ENCODE results near the gene TSPAN31.

Gene TSPAN31

GRCh38 chr12:57736741-57737466, 7.9 kb upstream of the TSPAN31 start:
- FAIRE-seq = no peak

- no peak for FAIRE-seq
Observed at GRCh38 chr12:57737467-57738460, 7.1 kb upstream of the TSPAN31 start.

- no peak for FAIRE-seq
Observed at GRCh38 chr12:57738661-57739237, 6.1 kb upstream of the TSPAN31 start, which contains the start of gene AGAP2. Gene AGAP2, minus strand, starts transcription at chr12:57738742. Its CDS starts 496 bp downstream, at chr12:57738246.

GRCh38 chr12:57739387-57739786, 5.5 kb upstream of the TSPAN31 start:
- FAIRE-seq = no peak

GRCh38 chr12:57739914-57740538, 4.8 kb upstream of the TSPAN31 start:
- FAIRE-seq = no peak

- no peak for FAIRE-seq
Observed at GRCh38 chr12:57740656-57741412, 4.0 kb upstream of the TSPAN31 start.

GRCh38 chr12:57741413-57741789, 3.4 kb upstream of the TSPAN31 start:
- FAIRE-seq = no peak

- no peak for FAIRE-seq
Observed at GRCh38 chr12:57741844-57742738, 2.7 kb upstream of the TSPAN31 start.

GRCh38 chr12:57743769-57744168, 1.1 kb upstream of the TSPAN31 start:
- FAIRE-seq = no peak

GRCh38 chr12:57744194-57744776, 554 bp upstream of the TSPAN31 start:
- no peak for FAIRE-seq

- no peak for FAIRE-seq
Observed at GRCh38 chr12:57745485-57745881, 644 bp downstream of the TSPAN31 start.

- no peak for FAIRE-seq
Observed at GRCh38 chr12:57746025-57746424, 1.2 kb downstream of the TSPAN31 start.

GRCh38 chr12:57749061-57749460, 4.2 kb downstream of the TSPAN31 start:
- FAIRE-seq = no peak

- no peak for FAIRE-seq
Observed at GRCh38 chr12:57750561-57751431, 6.0 kb downstream of the TSPAN31 start.

GRCh38 chr12:57751432-57751787, 6.6 kb downstream of the TSPAN31 start:
- no peak for FAIRE-seq

- peak; percentile 91 for FAIRE-seq
Observed at GRCh38 chr12:57751788-57752667, 7.2 kb downstream of the TSPAN31 start, which contains the start of gene CDK4. Gene CDK4, minus strand, starts transcription at chr12:57752310. Its CDS starts 593 bp downstream, at chr12:57751717.

GRCh38 chr12:57752668-57753000, 7.8 kb downstream of the TSPAN31 start:
- no peak for FAIRE-seq

- FAIRE-seq = no peak
Observed at GRCh38 chr12:57753756-57754337, 9.0 kb downstream of the TSPAN31 start.
